ENCODE results near the gene MIX23. TPM values are rescaled to one million over a fixed set of nuclear protein-coding genes. Genes with fewer than 3 reads are reported as not detected.

The MIX23 gene
- total and polyA plus RNA-seq, 4 donors: 14.0 to 19.6 (median 16.8) TPM

GRCh38 chr3:122403489-122403888 lies 20.5 kb upstream of the MIX23 start:
- Histone ChIP-seq H3K9ac (ENCODE audit: low read depth in 1 of 2, low read length in 2 of 2) (no peak overlapping the region), H3K27ac (ENCODE audit: low read depth in 1 of 2, low read length in 2 of 2) (no peak overlapping the region), H3K27me3 (ENCODE audit: control insufficient read depth in 4 of 4, insufficient read depth in 4 of 4, low read length in 3 of 4) (no peaks in the 10 kb centered on the region), H3K4me1 (ENCODE audit: control insufficient read depth in 4 of 4, insufficient read depth in 4 of 4, low read length in 3 of 4) (peaks cover 0 to 6% (median 0%) of the 10 kb centered on the region in 4 donors), H3K9me3 (ENCODE audit: control insufficient read depth in 4 of 4, low read length in 3 of 4) (no peaks in the 10 kb centered on the region), H3K36me3 (ENCODE audit: control insufficient read depth in 4 of 4, insufficient read depth in 3 of 4, low read depth in 1 of 4, low read length in 3 of 4) (peaks cover 2 to 35% (median 32%) of the 10 kb centered on the region in 4 donors), H3K4me3 (ENCODE audit: low read depth in 1 of 3, low read length in 3 of 3) (no peak overlapping the region)
- no peak for TF ChIP-seq RAD21 (IDR thresholded peaks at IDR 0.05)
- TF ChIP-seq FOXA1 (IDR thresholded peaks at IDR 0.05): no peak
- TF ChIP-seq MAX (IDR thresholded peaks at IDR 0.05): no peak
- TF ChIP-seq, protein P1, sequence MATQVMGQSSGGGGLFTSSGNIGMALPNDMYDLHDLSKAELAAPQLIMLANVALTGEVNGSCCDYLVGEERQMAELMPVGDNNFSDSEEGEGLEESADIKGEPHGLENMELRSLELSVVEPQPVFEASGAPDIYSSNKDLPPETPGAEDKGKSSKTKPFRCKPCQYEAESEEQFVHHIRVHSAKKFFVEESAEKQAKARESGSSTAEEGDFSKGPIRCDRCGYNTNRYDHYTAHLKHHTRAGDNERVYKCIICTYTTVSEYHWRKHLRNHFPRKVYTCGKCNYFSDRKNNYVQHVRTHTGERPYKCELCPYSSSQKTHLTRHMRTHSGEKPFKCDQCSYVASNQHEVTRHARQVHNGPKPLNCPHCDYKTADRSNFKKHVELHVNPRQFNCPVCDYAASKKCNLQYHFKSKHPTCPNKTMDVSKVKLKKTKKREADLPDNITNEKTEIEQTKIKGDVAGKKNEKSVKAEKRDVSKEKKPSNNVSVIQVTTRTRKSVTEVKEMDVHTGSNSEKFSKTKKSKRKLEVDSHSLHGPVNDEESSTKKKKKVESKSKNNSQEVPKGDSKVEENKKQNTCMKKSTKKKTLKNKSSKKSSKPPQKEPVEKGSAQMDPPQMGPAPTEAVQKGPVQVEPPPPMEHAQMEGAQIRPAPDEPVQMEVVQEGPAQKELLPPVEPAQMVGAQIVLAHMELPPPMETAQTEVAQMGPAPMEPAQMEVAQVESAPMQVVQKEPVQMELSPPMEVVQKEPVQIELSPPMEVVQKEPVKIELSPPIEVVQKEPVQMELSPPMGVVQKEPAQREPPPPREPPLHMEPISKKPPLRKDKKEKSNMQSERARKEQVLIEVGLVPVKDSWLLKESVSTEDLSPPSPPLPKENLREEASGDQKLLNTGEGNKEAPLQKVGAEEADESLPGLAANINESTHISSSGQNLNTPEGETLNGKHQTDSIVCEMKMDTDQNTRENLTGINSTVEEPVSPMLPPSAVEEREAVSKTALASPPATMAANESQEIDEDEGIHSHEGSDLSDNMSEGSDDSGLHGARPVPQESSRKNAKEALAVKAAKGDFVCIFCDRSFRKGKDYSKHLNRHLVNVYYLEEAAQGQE (IDR thresholded peaks at IDR 0.05): no peak
- TF ChIP-seq, protein P2, sequence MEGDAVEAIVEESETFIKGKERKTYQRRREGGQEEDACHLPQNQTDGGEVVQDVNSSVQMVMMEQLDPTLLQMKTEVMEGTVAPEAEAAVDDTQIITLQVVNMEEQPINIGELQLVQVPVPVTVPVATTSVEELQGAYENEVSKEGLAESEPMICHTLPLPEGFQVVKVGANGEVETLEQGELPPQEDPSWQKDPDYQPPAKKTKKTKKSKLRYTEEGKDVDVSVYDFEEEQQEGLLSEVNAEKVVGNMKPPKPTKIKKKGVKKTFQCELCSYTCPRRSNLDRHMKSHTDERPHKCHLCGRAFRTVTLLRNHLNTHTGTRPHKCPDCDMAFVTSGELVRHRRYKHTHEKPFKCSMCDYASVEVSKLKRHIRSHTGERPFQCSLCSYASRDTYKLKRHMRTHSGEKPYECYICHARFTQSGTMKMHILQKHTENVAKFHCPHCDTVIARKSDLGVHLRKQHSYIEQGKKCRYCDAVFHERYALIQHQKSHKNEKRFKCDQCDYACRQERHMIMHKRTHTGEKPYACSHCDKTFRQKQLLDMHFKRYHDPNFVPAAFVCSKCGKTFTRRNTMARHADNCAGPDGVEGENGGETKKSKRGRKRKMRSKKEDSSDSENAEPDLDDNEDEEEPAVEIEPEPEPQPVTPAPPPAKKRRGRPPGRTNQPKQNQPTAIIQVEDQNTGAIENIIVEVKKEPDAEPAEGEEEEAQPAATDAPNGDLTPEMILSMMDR (IDR thresholded peaks at IDR 0.05; ENCODE audit: low read depth, low read length, missing input control): no peak
- no peak for TF ChIP-seq ATF3 (IDR thresholded peaks at IDR 0.05)
- TF ChIP-seq YY1 (IDR thresholded peaks at IDR 0.05): no peak
- WGBS: 94% methylated on average over 6 of the region's 6 CpGs
- DNase-seq (ENCODE audit: low spot score): no peak

DNA sequence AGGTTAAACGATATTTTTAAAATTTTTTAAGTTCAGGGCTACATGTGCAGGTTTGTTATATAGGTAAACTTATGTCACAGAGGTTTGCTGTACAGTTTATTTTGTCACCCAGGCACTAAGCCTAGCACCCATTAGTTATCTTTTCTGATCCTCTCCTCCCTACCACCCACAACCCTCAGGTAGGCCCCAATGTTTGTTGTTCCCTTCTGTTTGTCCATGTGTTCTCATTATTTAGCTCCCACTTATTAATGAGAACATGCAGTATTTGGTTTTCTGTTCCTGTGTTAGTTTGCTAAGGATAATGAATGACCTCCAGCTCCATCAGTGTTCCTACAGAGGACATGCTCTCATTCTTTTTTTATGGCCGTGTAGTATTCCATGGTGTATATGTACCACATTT lies 15.9 kb upstream of the MIX23 start:
- Histone ChIP-seq H3K27me3 (ENCODE audit: control insufficient read depth in 4 of 4, insufficient read depth in 4 of 4, low read length in 3 of 4) (no peaks in the 10 kb centered on the region), H3K4me3 (ENCODE audit: low read depth in 1 of 3, low read length in 3 of 3) (no peak overlapping the region), H3K9me3 (ENCODE audit: control insufficient read depth in 4 of 4, low read length in 3 of 4) (no peaks in the 10 kb centered on the region), H3K9ac (ENCODE audit: low read depth in 1 of 2, low read length in 2 of 2) (no peak overlapping the region), H3K27ac (ENCODE audit: low read depth in 1 of 2, low read length in 2 of 2) (no peak overlapping the region), H3K4me1 (ENCODE audit: control insufficient read depth in 4 of 4, insufficient read depth in 4 of 4, low read length in 3 of 4) (peaks cover 0 to 3% (median 2%) of the 10 kb centered on the region in 4 donors), H3K36me3 (ENCODE audit: control insufficient read depth in 4 of 4, insufficient read depth in 3 of 4, low read depth in 1 of 4, low read length in 3 of 4) (peaks cover 0 to 11% (median 10%) of the 10 kb centered on the region in 4 donors)
- TF ChIP-seq GABPA (IDR thresholded peaks at IDR 0.05 in 1 of 2, conservative IDR thresholded peaks at IDR 0.05 in 1 of 2): no peak
- no peak for TF ChIP-seq FOXA2 (IDR thresholded peaks at IDR 0.05)
- TF ChIP-seq SP1 (IDR thresholded peaks at IDR 0.05): no peak
- TF ChIP-seq YY1 (IDR thresholded peaks at IDR 0.05): no peak
- TF ChIP-seq ZBTB33 (IDR thresholded peaks at IDR 0.05): no peak
- TF ChIP-seq ATF3 (IDR thresholded peaks at IDR 0.05): no peak
- DNase-seq (ENCODE audit: low spot score): no peak
- 98% methylated on average over 2 of the region's 2 CpGs for WGBS
